Cerebellar nuclear complex (tissue), 1 donor: Measurements from ENCODE around the gene SMIM44.
"Not testable (repeated sequence)": the region's sequence is repeated elsewhere in the genome, so short reads cannot be mapped to it uniquely, and the experiment has no call there.

Experiments
- DNase-seq, 2 experiments: peaks; one replicate each; lab custom pipeline; 2025; lab: John Stamatoyannopoulos, UW

Gene SMIM44

DNA sequence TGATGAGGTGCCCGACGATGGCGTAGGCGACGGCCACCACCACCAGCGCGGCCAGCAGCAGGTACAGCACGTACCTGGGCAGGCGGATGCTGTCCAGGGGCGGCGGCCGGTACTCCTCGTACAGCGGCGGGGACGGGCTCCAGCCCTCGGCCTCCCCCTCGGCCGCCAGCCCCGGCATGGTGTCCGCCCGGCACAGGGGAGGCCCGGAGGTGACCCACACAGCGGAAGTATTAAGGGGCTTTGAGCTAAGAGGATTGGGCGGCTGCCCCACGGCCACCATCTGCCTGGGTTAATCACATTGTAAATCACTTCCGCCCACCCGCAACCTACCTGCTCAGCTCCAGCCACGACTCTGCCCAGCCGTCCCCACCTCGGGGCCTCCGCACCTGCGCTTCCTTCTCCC, at the start of gene SMIM44:
TSS of gene SMIM44 (minus strand) at position 216 of the 403 bp plus-strand sequence. CDS start at position 178, 38 bp downstream.
- DNase-seq, result no peak

DNA sequence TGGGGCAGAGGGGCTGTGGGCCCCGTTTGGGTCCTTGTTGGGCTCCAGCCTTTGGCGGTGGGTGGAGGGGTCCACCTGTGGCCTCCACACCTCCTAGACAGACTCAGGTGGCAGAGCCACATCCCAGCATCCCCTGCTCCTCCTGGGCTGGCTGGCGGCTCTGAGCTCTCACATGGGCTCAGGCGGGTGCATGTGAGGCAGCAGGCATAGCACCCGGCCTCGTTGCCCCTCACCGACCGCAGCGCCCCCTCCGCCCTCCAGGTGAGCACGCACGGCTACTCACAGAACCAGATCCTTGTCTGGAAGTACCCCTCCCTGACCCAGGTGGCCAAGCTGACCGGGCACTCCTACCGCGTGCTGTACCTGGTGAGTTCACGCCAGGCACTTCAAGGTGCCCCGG, 49.8 kb upstream of the SMIM44 start:
- no peak for DNase-seq

DNA sequence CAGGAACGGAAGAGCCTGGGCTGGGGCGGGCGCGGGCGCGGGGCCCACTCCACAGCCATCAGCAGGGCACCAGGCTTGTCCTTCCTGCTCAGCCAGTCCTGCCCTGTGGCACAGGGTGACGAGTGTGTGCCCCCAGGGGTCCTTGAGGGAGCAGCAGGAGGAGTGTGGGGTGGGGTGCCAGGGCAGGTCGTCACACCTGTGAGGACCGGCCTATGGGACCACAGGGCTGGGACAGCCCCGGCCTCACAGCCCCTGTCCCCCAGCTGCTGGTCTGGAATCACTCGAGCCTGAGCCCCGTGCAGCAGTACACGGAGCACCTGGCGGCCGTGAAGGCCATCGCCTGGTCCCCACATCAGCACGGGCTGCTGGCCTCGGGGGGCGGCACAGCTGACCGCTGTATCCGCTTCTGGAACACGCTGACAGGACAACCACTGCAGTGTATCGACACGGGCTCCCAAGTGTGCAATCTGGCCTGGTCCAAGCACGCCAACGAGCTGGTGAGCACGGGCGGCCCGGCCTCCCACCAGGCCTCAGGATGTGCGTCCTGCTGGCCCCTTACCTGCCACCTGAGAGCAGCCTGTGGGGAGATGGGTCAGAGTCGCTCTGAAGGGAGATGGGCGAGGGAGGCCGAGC, 49.0 kb upstream of the SMIM44 start:
- DNase-seq, result no peak

DNA sequence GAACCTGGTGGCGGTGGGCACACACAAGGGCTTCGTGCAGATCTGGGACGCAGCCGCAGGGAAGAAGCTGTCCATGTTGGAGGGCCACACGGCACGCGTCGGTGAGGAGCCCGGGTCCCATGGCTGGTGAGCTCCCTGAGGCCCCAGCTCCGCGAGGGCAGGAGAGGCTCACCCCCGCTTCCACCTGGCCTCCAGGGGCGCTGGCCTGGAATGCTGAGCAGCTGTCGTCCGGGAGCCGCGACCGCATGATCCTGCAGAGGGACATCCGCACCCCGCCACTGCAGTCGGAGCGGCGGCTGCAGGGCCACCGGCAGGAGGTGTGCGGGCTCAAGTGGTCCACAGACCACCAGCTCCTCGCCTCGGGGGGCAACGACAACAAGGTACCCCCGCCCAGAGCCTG, 48.5 kb upstream of the SMIM44 start:
- no peak for DNase-seq

DNA sequence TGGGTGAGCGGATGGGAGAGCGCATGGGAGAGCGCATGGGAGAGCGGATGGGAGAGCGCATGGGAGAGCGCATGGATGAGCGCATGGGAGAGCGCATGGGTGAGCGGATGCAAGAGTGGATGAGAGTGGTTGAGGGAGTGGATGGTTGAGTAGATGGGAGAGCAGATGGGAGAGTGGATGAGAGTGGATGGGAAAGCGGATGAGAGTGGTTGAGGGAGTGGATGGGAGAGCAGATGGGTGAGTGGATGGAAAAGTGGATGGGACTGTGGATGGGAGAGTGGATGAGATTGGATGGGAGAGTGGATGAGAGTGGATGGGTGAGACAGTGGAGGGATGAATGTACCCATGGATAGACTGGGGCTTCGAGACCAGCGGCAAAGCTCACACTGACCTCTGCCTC, 47.1 kb upstream of the SMIM44 start:
- no peak for DNase-seq

DNA sequence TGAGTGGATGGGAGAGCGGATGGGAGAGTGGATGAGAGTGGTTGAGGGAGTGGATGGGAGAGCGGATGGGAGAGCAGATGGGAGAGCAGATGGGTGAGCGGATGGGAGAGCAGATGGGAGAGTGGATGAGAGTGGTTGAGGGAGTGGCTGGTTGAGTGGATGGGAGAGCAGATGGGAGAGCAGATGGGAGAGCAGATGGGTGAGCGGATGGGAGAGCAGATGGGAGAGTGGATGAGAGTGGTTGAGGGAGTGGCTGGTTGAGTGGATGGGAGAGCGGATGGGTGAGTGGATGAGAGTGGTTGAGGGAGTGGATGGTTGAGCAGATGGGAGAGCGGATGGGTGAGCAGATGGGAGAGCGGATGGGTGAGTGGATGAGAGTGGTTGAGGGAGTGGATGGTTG, 46.1 kb upstream of the SMIM44 start:
- DNase-seq, result not testable (repeated sequence)

DNA sequence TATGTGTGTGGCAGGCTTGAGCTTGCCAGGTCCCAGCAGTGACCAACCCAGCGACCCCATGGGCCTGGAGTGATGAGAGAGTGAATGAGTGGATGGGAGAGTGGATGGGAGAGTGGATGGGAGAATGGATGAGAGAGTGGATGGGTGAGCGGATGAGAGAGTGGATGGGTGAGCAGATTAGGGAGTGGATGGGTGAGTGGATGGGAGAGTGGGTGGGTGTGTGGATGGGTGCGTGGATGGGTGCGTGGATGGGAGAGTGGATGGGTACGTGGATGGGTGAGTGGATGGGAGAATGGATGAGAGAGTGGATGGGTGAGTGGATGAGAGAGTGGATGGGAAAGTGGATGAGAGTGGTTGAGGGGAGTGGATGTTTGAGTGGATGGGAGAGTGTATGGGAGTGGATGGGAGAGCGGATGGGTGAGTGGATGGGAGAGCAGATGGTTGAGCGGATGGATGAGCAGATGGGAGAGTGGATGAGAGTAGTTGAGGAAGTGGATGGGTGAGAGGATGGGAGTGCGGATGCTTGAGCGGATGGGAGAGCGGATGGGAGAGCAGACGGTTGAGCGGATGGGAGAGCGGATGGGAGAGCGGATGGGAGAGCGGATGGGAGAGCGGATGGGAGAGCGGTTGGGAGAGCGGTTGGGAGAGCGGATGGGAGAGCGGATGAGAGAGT, 45.4 kb upstream of the SMIM44 start:
- no peak for DNase-seq

DNA sequence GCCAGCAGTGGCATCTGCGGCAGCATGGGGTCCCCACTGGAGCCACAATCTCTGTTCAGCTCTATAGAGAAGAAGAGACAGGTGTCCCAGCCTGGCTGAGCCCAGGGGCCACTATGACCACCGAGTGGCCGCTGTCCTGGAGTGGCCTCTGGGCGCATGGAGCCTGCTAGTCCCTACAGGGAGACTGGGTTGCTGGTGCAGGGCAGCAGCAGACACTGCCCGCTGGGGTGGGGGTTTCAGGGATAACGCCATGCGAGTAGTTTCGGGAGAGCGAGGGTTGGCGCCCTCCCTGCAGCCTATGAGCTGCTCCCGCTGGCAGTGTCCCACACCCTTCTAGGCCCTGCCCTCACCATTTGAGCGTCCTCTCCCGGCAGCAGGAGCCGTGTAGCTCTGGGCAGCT, 44.8 kb upstream of the SMIM44 start:
- no peak for DNase-seq

DNA sequence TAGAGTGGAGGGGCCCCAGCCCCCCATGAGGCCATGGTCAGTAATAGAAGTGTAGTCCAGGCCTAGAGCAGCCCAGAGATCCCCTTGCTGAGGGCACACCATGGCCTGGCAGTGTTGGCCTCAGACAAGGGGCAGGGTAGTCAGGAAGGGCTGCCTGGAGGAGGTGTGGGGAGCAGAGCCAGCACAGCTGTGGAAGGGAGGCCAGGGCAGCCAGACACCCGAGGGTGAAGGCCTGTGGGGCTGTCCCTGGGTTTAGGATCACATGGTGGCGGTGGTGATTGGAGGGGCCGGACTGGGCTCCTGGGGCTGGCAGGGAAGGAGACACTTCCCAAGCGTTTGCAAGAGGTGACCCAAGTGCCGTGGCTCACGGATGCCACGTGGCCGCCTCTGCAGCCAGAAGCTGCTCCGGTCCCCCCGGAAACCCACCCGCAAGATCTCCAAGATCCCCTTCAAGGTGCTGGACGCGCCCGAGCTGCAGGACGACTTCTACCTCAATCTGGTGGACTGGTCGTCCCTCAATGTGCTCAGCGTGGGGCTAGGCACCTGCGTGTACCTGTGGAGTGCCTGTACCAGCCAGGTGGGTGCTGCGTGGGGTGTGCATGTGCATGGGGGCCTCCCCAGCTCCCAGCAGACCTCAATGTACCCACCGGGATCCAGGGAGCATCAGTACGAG, 44.1 kb upstream of the SMIM44 start:
- no peak for DNase-seq

DNA sequence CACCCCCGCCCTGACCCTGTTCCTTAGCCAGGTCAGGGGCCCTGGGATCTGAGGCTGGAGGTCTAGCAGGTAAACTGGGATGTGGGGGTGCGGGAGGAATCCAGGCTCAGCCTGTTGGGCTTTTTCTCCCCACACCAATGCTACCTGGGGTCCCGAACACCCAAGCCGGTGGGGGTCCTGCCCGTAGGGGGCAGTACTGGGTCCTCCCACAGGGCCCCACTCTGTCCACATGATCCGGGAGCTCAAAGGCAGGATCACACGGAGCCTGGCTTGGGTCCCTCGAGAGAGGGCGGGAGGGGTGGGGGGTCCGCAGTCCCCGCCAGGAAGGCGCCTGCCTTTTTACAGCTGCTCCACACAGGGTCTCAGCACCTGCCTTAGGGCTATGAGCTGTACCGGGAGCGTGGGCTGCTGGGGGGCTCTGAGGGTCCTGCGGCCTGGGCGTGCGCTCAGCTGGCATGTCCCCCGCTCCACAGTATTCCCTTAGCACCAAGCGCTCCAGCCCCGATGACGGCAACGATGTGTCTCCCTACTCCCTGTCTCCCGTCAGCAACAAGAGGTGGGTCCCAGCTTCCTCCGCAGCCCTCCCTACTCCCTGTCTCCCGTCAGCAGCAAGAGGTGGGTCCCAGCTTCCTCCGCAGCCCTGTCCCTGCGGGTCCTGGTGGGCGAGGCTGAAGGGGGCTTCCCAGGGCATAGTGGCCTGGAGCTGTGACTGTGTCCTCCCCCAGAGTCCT, 43.4 kb upstream of the SMIM44 start:
- no peak for DNase-seq

DNA sequence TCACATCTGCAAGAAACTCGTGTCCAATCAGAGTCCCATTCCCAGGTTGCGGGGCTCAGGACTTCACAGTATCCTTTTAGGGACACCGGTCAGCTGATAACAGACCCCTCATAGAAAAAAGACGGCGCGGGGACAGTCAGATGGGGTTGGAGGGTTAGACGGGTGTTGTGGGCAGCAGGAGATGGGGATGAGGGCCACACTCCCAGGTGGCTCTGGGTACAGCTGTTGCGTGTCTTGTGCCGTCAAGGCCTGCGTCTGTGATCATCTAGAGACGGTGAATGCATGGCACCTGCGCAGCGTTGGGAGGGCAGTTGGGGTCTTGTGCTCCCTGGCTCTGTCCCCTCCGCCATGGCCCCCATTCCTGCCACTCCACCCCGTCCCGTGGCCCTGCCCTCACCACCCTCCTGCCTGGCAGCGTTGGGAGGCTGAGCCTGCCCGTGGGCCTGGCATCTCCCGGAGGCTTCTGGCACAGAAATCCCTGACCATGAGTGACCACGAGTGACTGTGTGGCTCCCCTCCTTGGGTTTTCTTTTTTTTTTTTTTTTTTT, 41.7 kb upstream of the SMIM44 start:
- no peak for DNase-seq

DNA sequence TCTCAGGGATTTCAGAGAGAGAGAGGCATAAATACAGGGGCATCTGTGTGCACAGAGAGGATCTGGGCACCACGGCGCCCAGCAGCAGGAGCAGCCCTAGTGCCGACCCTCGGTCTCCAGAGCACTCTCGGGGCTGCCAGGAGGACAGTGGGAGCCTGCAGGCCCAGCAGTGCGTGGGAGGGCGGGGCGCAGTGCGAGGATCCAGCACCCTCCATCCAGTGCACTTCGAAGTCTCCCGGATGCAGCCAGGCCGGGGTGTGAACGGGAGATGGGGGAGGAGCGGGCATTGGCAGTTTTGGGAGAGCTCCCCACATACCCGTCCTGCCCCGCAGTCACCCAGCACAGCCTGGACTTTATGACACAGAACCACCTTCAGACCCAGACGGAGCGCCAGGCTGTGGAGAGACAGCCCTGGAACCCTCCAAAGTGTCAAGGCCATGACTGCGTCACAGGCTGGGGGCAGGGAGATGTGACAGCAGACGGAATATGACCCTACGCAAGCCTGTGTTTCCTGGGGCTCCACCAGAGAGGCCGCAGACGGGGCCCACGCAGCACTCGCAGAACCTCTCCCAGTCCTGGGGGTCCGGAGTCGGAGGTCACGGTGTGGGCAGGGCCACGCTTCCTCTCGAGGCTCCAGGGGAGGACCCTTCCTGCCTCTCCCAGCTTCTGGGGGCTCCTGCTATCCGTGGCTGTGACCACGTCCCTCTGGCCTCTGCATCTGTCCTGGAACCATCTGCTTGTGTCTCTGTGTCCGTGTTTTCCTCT, 41.0 kb upstream of the SMIM44 start:
- no peak for DNase-seq

DNA sequence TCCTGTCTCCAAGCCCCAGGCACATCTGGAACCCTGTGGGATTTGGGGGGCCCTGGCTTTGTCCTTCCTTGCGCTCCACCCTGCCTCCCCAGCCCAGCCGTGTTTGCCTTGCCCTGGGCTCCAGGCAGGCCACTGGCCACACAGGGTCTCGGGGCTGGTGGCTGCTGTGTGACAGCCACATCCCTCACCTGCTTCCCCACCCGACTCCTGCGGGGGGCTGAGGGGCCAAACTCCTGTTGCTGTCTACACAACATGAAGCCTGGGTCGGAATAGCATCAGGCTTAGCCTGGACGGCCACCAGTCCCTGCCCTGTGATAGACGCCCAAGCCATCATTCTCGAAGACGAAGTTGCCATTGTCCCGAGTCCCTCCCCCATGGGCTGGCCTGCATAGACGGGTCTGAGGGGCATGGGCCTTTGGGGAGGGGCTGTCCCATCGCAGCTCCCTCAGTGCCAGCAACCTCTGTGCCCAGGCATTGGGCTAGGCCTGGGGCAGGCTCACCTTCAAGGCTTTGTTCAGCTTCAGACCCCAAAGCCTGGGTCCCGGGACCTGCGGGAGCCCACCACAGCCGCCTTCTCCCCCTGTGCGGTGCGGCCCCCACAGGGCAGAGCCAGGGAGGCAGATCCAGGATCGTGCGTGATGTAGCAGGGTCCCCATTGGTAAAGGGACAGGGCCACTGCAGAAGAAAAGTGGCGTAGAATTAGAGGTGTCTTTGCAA, 40.3 kb upstream of the SMIM44 start:
- no peak for DNase-seq

DNA sequence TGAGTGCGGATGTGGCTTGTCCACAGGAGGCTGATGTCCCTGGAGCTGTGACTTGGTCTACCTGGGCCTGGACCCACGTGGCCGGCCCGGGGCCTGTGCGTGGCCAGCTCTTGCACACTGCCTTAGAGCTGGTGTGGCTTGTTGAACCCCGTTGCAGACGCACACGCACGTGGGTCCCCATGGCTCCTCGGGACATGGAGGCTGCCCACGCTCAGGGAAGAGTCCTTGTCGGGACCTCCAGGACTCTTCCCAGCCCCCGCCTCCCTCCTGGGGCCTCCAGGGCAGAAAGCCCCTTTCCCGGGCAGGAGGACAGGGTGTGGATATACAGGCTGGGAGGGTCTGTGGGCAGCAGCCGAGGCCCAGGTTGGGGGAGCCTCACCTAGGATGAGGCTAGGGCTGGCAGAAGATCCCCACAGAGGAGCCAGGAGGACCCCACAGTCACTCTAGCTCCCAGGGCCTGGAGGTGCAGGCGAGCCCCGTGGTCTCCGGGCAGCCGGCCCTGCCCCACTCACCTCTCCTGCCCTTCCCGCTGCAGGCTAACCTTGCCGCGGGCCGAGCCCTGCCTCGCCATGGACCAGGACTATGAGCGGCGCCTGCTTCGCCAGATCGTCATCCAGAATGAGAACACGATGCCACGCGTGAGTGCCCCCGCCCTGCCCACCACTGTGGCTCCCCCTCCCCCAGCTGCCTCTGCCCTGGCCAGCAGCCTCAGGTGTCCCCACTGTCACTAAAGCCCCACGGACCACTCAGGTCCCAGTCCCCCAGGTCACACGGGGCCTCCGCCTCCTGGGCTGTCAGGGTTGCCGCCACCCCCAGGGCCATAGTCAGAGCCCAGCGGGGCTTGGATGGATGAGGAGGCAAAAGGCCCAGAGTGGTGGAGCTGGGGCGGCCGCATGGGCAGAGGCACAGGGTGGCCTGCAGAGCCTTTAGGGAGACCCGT, 39.5 kb upstream of the SMIM44 start:
- DNase-seq, result no peak

DNA sequence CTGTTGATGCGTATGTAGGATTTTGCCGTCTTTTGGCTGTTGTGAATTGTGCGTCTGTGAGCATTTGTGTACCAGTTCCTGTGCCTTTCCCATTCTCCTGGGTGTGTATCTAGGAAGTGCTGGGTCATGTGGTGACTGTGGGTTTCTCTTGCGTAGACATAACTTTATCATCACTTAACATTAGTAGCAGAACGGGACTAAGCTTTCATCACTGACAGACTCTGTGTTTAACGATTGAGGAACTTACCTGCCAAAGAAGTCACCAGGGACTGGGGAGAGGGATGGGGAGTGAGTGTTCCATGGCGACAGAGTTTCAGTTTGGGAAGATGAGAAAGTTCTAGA, 37.8 kb upstream of the SMIM44 start:
- no peak for DNase-seq

DNA sequence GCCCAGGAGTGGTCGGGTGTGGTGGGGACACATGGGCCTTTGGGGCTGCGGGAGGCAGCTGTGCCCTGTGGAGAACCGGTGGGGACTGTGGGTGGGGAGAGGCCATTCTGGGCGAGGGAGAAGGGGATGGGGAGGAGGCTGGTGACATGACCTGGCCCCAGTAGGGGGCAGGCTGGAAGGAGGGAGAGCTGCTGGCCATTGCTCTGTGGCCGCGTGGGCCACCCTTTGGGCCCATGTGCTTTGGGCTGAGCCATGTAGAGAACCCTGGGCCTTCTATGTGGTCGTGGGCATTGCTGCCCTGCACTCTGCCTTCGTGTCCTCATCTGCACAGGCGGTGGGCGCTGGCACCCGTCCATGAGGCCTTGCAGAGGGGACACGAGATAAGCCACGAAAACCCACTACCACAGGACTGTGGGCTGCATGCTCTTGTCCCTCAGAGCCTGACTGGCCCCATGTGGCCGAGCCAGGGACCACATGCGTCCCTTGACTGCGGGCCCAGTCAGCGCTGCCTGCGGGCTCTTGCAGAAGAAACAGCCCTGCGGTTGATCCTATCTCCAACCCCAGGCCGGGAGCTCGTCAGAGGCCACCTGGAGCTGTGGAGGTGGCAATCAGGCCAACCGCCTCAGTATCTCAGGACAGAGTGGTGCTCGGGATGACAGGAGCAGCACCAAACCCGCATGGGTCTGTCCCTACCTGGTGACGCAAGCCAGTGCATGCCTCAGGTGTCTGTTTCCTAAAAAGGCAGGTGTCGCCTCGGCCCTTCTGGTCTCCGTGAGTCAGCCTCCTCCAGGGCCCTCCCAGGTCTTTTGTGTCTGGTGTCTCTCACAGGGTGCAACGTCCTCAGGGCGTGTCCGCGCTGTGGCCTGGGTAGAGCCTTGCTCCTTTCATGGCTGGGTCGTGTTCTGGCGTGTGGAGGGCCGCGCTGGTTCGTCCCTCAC, 37.2 kb upstream of the SMIM44 start:
- DNase-seq, result no peak

DNA sequence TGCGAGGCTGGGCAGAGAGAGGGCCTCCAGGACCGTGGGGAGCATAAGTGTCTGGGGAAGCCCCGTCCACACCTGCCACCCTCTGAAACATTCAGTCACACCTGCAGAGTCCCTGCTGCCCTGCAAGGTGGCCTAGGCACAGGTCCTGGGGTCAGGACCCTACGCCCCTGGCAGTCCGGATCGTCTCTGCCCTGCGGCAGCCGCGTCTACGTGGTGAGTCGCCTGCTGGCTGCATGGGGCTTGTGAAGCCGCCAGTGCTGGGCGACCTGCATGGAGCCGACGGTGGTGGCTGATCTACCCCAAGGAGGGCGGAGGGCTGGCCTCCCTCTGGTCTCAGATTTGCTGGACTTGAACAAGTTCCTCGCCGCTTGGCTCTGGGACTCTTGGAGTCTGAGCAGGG, 35.9 kb upstream of the SMIM44 start:
- DNase-seq, result no peak

DNA sequence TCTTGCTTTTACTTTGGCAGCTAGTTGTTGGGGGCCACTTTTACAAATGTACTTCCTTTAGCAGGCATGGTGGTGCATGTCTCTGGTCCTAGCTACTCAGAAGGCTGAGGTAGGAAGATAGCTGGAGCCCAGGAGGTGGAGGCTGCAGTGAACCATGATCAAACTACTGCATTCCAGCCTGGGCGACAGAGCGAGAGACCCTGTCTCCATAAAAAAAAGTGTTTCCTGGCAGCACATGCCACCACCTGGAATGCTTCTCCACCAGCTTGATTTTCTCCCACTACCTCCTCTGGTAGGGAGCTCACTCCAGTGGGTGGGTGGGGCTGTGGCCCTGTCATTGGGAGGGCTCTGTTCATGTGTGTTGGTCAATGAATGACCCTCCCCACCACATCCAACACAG, 35.4 kb upstream of the SMIM44 start:
- no peak for DNase-seq

DNA sequence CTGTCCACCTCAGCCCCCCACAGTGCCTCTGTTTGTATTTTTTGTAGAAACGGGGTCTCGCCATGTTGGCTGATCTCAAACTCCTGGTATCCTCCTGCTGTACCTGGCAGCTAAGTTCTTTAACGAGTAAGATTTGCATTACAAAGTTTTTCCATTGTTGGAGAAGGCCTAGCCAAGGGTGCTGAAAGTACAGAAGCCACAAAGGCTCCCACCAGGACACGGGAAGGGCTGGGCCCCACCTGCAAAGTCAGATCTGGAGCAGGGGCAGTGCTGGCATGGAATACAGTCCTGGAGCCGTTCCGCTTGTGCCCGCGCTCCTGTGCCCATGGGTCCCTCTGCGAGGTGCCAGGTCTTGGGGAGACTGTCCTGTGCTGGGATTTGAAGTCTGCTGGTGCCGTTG, 35.0 kb upstream of the SMIM44 start:
- no peak for DNase-seq
